AG09319 (cell line): Measurements from ENCODE around the gene PRTFDC1.

Experiments used
- DNase-seq: peaks from one replicate; pipeline ENCODE4 v3.0.0-alpha.2; 2010; ENCODE audit warnings: low read depth; ENCODE audit errors: extremely low read depth
- TF ChIP-seq, protein P1 (sequence below): IDR thresholded peaks from 2 replicates; pipeline ENCODE4 v1.5.1; 2011; ENCODE audit warnings: low read depth, mild to moderate bottlenecking, inconsistent platforms, low read length, moderate library complexity

Gene PRTFDC1

DNA sequence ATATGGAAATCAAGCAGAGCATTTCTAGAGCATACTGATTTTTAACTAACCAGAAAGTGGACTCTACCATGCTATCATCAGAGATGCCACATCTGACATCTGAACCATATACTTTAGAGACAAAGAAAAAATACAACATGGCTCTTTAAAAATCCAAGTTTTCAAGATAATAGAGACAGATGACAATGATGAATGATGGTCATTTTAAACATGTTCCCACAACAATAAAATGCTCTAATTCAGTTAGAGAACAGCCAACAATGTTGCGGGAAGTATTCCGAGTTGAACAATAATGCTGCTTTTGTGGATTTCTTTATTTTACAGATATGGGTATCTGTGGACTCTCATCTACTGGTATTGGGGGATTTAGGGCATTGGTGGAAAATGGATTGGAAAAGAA lies 52.8 kb downstream of the PRTFDC1 start:
- DNase-seq: no peak
- TF ChIP-seq, protein P1, sequence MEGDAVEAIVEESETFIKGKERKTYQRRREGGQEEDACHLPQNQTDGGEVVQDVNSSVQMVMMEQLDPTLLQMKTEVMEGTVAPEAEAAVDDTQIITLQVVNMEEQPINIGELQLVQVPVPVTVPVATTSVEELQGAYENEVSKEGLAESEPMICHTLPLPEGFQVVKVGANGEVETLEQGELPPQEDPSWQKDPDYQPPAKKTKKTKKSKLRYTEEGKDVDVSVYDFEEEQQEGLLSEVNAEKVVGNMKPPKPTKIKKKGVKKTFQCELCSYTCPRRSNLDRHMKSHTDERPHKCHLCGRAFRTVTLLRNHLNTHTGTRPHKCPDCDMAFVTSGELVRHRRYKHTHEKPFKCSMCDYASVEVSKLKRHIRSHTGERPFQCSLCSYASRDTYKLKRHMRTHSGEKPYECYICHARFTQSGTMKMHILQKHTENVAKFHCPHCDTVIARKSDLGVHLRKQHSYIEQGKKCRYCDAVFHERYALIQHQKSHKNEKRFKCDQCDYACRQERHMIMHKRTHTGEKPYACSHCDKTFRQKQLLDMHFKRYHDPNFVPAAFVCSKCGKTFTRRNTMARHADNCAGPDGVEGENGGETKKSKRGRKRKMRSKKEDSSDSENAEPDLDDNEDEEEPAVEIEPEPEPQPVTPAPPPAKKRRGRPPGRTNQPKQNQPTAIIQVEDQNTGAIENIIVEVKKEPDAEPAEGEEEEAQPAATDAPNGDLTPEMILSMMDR: no peak

GRCh38 chr10:24898501-24898900 lies 53.9 kb downstream of the PRTFDC1 start:
- TF ChIP-seq, protein P1: no peak
- DNase-seq: no peak

GRCh38 chr10:24897326-24897926 lies 55.0 kb downstream of the PRTFDC1 start:
- TF ChIP-seq, protein P1: no peak
- DNase-seq: no peak

DNA sequence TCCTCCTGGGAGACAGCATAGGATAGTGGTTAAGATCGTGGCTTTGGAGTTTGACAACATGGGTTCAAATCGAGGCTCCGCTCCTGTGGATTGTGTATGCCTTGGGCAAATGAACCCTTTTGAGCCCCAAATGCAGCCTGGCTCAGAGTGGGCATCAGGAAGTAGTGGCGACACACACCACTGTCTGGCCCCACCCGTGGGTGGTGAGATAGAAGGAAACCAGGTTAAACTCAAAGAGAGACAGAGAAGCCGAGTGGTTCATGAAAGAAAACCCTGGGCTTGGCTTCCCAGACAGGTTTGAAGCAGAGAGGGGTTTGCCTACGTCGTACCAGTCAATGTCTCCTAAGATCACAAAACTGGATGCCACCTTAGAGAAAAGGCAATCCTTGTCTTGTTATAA lies 57.7 kb downstream of the PRTFDC1 start:
- DNase-seq: no peak
- TF ChIP-seq, protein P1: no peak

DNA sequence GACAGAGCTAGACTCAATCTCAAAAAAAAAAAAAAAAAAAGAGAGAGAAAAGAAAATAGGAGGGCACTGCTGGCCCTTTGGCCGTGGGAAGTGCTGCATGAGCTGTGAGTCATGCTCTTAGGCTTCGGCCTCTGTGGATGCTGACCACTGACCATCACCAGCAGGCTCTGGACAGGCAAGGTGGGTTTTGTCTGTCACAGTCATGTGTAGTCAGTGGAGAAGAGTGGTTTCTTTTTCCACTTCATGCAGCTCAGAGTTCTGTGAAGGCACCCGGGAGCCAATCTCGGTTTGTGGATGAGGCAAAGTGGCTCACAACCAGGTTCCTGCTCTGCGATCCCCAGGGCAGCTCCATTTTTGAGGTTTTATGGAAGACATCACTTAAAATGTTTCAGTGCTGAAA lies 58.1 kb downstream of the PRTFDC1 start:
- DNase-seq: no peak
- TF ChIP-seq, protein P1: no peak

DNA sequence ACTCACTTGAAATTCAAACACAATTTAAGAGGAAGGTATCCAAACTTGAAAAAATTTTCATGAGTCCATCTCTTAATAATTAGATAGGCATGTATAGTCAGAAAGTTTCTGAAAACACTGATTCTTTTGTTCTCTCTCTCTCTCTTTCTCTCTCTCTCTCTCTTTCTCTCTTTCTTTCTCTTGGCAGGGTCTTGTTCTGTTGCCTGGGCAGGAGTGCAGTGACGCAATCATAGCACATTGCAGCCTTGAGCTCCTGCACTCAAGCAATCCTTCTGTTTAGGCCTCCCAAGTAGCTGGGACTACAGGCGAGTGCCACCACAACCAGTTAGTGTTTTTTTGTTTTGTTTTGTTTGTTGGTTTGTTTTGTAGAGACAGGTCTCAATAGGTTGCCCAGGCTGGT lies 59.3 kb downstream of the PRTFDC1 start:
- TF ChIP-seq, protein P1: no peak
- DNase-seq: no peak

DNA sequence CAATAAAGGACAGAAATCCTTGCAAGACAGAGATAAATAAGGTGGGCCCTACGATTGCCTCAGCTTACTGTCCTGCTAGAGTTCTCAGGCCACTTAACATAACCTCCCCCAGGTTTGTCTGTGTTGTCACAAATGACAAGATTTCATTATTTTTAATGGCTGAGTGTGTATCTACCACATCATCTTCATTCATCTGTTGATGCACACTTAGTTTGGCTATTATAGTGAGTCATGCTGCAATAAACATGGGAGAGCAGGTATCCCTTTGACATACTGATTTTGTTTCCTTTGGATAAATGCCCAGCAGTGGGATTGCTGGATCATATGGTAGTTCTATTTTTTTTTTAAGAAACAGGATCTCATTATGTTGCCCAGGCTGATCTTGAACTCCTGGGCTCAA lies 60.6 kb downstream of the PRTFDC1 start:
- DNase-seq: no peak
- TF ChIP-seq, protein P1: no peak
